NCI-H187 treated with DMSO at 0.1 percent for 48 hours (cell line): ENCODE results near the gene CDK11A.
A peak's percentile ranks its signal among the peaks of the same experiment; 100 is the strongest.
"Not testable (repeated sequence)": the region's sequence is repeated elsewhere in the genome, so short reads cannot be mapped to it uniquely, and the experiment has no call there.

Source experiments
- DNase-seq: peaks from one replicate; lab custom pipeline; 2025; lab: John Stamatoyannopoulos, UW

Gene CDK11A

DNA sequence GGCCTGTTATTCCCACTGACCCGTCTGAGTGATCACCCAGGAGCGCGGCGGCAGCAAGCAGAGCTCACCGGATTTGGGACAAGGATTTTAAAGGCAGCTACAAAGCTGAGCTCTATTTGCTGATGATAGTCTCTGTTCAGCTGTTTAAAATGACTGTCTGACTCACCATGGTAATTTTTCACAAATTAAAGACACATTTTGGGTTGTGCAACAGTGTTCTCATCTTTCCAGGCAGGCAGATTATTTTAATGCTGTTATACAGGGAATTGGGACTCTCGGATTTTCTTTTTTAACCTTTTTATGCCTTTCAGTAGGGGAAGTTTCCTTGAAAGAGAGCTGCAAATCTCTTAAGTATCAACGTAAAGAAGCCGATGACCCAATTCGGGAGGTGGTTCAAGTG lies 61.8 kb downstream of the CDK11A start:
- DNase-seq, result not testable (repeated sequence)

DNA sequence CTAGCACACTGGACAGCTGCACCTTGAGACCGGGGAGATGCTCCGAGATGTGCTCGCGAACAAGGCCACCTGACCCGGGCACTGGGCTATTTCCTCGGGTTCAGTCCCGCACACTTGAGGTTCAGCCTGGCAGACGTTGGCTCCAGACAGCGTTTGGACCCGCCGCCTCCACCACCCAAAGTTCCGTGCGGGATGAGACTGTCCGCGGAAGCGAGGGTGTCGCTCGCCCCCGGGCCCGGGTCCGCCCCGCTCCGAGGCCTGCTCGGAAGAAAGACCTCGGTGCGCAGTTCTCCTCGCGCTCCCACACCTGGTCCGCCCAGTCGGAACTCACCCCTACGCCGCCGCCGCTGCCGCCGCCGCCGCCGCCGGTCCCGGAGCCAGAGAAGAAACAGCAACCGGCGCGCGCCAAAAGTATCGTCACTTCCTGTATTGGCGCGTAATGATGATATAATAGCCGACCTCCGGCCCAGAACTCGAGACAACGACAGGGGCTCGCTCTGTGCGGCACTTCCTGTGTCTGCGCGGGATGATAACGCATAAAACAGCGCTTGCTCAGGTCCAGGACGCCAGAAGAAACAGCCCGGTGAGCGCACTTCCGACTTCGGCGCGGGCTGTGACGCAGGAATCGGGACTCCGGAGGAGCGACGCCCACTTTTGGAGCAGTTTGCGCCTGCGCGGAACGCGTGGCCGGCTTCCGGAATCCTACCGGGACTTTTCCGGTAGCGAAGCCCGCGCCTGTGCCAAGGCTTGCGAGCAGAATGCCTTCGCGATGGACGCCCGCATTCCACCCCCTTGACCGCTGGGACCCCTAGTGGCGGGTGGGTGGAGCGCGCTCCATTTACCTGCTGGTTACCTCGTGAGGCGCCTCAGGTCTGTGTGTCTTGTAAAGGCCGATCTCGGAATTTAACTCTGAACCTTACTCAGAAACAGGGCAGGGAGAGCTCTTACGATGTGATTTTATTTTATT lies 65.3 kb downstream of the CDK11A start, which contains the start of gene CDK11B:
Gene CDK11B, minus strand, starts transcription at position 422 of the 967 bp plus-strand sequence. CDS start 1,519 bp downstream, outside the sequence.
- peak; percentile 52 for DNase-seq
